ENCODE data around the gene ARHGAP21.

GRCh38 chr10:24724381-24725228, 918 bp upstream of the ARHGAP21 start:
- TF ChIP-seq MAFF (IDR thresholded peaks at IDR 0.05; ENCODE audit: low read length) (no peak), MAFK (IDR thresholded peaks at IDR 0.05; ENCODE audit: low read length) (no peak), CHD2 (IDR thresholded peaks at IDR 0.05; ENCODE audit: low read depth, low read length) (peak; percentile 57; the same call in 1 of the 2 replicates)
